Measurements from ENCODE around the gene DOK7. TPM values are rescaled to one million over a fixed set of nuclear protein-coding genes. Genes with fewer than 3 reads are reported as not detected.

The DOK7 gene
- polyA plus RNA-seq, 1 experiment: not detected

DNA sequence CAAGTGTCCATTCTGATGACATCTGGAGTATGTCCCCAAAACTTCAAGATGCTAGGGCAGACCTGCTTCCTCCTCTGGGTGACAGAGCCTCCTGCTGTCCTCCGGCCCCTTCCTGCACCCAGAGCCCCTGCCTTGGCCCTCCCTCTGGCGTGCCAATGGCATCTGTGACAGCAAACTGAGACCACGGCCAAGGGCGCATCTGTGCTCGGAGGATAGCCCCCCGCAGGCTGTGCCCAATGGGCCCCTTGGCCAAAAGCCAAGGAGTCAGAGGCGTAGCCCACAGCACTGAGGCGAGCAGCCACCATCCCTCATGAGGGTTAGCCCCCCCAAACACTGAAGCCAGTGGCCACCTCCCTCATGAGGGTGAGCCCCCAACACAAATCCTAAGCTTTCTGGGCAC lies 61.2 kb downstream of the DOK7 start:
- ChIA-PET CTCF (interaction anchor here (1.0 kb wide), 1 partner anchor 9 kb away, joined by 3 read pairs; no protein-coding TSS in a partner anchor), POLR2A (no interaction called here)
- Histone ChIP-seq H3K4me3 (ENCODE audit: low read depth, low read length) (no peak overlapping the region), H3K27ac (ENCODE audit: low read depth, low read length) (no peak overlapping the region), H3K27me3 (ENCODE audit: control insufficient read depth, insufficient read depth, low read length) (no peaks in the 10 kb centered on the region), H3K9me3 (ENCODE audit: control insufficient read depth, insufficient read depth, low read length) (no peaks in the 10 kb centered on the region)
- DNase-seq (ENCODE audit: low read depth, low spot score): no peak
- TF ChIP-seq, protein P1, sequence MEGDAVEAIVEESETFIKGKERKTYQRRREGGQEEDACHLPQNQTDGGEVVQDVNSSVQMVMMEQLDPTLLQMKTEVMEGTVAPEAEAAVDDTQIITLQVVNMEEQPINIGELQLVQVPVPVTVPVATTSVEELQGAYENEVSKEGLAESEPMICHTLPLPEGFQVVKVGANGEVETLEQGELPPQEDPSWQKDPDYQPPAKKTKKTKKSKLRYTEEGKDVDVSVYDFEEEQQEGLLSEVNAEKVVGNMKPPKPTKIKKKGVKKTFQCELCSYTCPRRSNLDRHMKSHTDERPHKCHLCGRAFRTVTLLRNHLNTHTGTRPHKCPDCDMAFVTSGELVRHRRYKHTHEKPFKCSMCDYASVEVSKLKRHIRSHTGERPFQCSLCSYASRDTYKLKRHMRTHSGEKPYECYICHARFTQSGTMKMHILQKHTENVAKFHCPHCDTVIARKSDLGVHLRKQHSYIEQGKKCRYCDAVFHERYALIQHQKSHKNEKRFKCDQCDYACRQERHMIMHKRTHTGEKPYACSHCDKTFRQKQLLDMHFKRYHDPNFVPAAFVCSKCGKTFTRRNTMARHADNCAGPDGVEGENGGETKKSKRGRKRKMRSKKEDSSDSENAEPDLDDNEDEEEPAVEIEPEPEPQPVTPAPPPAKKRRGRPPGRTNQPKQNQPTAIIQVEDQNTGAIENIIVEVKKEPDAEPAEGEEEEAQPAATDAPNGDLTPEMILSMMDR (IDR thresholded peaks at IDR 0.05; ENCODE audit: low read depth, low read length): no peak

DNA sequence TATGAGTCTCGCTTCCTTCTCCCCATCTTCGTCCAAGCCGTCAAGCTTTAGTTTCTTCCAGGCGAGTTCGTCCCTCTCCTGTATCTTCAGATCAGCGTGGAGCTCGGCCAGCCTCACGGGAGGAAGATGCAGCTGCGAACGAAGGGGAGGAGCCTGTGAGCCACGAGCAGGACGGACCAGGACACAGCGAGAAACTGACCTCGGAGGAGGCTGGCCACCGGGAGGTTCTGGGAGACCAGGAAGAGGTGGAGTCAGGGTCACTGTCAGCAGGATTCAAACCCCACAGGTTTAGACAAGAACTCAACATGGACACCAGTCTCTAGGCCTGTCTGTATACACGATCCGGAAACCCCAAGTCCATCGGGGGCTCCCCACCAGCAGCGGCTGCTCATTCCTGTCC lies 61.8 kb downstream of the DOK7 start:
- no peaks in the 10 kb centered on the region for H3K9me3 ChIP-seq (ENCODE audit: control insufficient read depth, insufficient read depth, low read length)
- no peak overlapping the region for H3K27ac ChIP-seq (ENCODE audit: low read depth, low read length)
- TF ChIP-seq, protein P1 (IDR thresholded peaks at IDR 0.05; ENCODE audit: low read depth, low read length): no peak
- H3K27me3 ChIP-seq (ENCODE audit: control insufficient read depth, insufficient read depth, low read length): no peaks in the 10 kb centered on the region
- DNase-seq (ENCODE audit: low read depth, low spot score): no peak
- no peak overlapping the region for H3K4me3 ChIP-seq (ENCODE audit: low read depth, low read length)
- ChIA-PET POLR2A (no interaction called here), CTCF (interaction anchor here (1.0 kb wide), 1 partner anchor 10 kb away, joined by 3 read pairs; no protein-coding TSS in a partner anchor)

DNA sequence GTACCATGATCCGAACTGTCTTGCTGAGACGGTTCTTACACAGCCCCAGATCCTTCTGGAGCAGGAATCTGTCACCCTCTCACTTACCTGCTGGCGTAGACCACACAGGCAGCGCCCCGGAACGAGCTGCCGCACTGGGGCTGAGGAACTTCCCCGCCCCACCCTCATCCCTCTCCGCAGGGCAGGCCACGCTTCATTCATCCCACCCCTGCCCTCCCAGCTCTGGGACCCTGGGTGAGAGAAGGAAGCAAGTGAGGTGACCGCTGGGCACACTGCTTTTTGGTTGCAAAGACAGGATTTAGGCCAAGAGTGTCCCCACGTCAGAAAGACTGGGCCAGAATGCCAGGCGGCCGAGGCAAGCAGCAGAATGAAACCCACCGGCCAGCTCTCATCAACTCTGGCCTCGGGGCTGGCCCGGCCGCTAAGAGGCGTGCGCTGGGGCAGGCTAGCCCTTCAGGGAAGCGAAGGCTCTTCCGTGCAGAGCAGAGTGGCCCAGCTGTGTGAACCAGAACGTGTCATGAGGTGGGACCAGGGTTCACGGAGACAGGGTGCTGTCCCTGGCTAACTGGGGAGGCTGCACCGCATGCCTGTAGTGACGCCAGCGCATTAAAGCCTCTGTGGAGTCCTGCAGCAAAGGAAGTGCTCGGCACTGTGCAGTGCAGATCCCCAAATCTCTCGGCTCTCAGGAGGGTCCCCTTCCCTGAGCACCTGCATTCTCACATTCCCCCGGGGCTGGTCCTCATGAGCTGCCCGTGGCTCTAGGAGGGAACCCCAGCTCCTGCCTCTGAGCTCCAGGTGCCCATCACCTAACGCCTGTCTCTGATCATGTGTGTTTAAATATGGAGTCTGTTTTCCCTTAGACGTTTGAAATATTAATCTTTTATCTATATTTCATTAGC lies 62.7 kb downstream of the DOK7 start:
- CTCF ChIA-PET: interaction anchor here (0.6 to 1.3 kb wide), 2 partner anchors 12 to 45 kb away, joined by 4 read pairs; no protein-coding TSS in a partner anchor

DNA sequence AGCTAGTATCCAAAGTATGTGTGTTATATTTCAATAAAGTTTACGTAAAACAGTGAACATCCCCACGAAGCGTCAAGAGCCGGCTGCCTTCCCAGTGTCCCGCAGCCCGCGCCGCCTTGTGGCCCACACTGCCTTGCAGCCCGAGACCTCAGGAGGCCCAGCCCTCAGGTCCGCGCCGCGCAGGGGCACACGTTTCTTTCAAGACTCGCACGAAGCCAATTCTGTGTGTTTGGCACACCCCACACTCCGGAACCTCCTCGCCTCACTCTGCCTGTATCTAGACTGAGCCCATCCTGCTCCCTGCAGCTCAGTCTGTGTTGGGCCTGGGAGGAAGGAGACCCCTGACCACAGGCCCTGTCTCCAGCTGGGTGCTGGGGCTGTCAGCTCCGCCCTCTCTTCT lies 63.4 kb downstream of the DOK7 start:
- no peaks in the 10 kb centered on the region for H3K9me3 ChIP-seq (ENCODE audit: control insufficient read depth, insufficient read depth, low read length)
- no peak for DNase-seq (ENCODE audit: low read depth, low spot score)
- ChIA-PET CTCF (interaction anchor here (0.7 to 1.3 kb wide), 2 partner anchors 12 to 46 kb away, joined by 3 to 4 read pairs; no protein-coding TSS in a partner anchor), POLR2A (no interaction called here)
- TF ChIP-seq, protein P1 (IDR thresholded peaks at IDR 0.05; ENCODE audit: low read depth, low read length): no peak
- H3K4me3 ChIP-seq (ENCODE audit: low read depth, low read length): no peak overlapping the region
- no peak overlapping the region for H3K27ac ChIP-seq (ENCODE audit: low read depth, low read length)
- no peaks in the 10 kb centered on the region for H3K27me3 ChIP-seq (ENCODE audit: control insufficient read depth, insufficient read depth, low read length)

More for the DNA sequence above, 62.7 kb downstream of the DOK7 start:
- H3K27me3 ChIP-seq (ENCODE audit: control insufficient read depth, insufficient read depth, low read length): no peaks in the 10 kb centered on the region
- H3K27ac ChIP-seq (ENCODE audit: low read depth, low read length): no peak overlapping the region
- TF ChIP-seq, protein P1 (IDR thresholded peaks at IDR 0.05; ENCODE audit: low read depth, low read length): no peak
- POLR2A ChIA-PET: no interaction called here
- H3K4me3 ChIP-seq (ENCODE audit: low read depth, low read length): no peak overlapping the region
- DNase-seq (ENCODE audit: low read depth, low spot score): no peak
- no peaks in the 10 kb centered on the region for H3K9me3 ChIP-seq (ENCODE audit: control insufficient read depth, insufficient read depth, low read length)
